SK-N-SH (cell line): ENCODE data around the gene ZNF74. TPM values are rescaled to one million over a fixed set of nuclear protein-coding genes. Genes with fewer than 3 reads are reported as not detected.

Experiments
- CTCF ChIA-PET: fragments of 300-600, 350-600 bp; formaldehyde crosslinking; extraction: SDS; loops from one replicate; lab custom pipeline; 2021; lab: Yijun Ruan, JAX
- POLR2A ChIA-PET: fragments of 350-600 bp; sonication (Branson Sonifier 250); formaldehyde crosslinking; extraction: SDS; loops from one replicate; lab custom pipeline; 2020; ENCODE audit warnings: antibody characterized with exemption, inconsistent platforms; lab: Yijun Ruan, JAX
- DNase-seq: peaks from one replicate; pipeline ENCODE4 v3.0.0; 2012
- H2AFZ ChIP-seq: fragments of 200-600 bp; sonication (generic); 2 replicates; pipeline ENCODE4 v1.8.1; 2016; ENCODE audit warnings: antibody characterized with exemption, mild to moderate bottlenecking, low read depth
- H3F3A ChIP-seq: fragments of 200-600 bp; sonication (generic); replicated peaks from 2 replicates; pipeline ENCODE3; 2016; ENCODE audit warnings: antibody characterized with exemption, mild to moderate bottlenecking; ENCODE audit not compliant: insufficient read depth
- H3K27ac ChIP-seq, 2 experiments: fragments of 200-500 bp in 1 of 2; fragments of 200-600 bp in 1 of 2; sonication (Bioruptor generic) in 1 of 2; sonication (generic), shearing (Covaris generic) in 1 of 2; 2 replicates each; pipeline versions ENCODE4 v1.5.1 to v1.6.1; 2014 to 2016; ENCODE audit warnings: low read depth in 2 of 2, inconsistent platforms in 1 of 2, low read length in 1 of 2, mild to moderate bottlenecking in 1 of 2, mixed read lengths in 1 of 2
- H3K27me3 ChIP-seq: fragments of 200-600 bp; sonication (generic), shearing (Covaris generic); 2 replicates; pipeline ENCODE4 v1.6.1; 2016; ENCODE audit warnings: mixed run types; ENCODE audit not compliant: insufficient read depth
- H3K36me3 ChIP-seq, 2 experiments: fragments of 200-500 bp in 1 of 2; fragments of 200-600 bp in 1 of 2; sonication (Bioruptor generic) in 1 of 2; sonication (generic) in 1 of 2; replicated peaks in 1 of 2; 2 replicates each; pipeline versions ENCODE3 to v1.5.1; 2014 to 2016; ENCODE audit warnings: low read length in 1 of 2, mild to moderate bottlenecking in 1 of 2; ENCODE audit not compliant: insufficient read depth in 2 of 2, control insufficient read depth in 1 of 2
- H3K4me1 ChIP-seq, 2 experiments: fragments of 200-500 bp in 1 of 2; fragments of 200-600 bp in 1 of 2; sonication (Bioruptor generic) in 1 of 2; sonication (generic), shearing (Covaris generic) in 1 of 2; 2 replicates each; pipeline versions ENCODE4 v1.5.1 to v1.6.1; 2014 to 2016; ENCODE audit warnings: low read depth in 1 of 2, low read length in 1 of 2, mixed run types in 1 of 2; ENCODE audit not compliant: insufficient read depth in 2 of 2, control insufficient read depth in 1 of 2
- H3K4me2 ChIP-seq: fragments of 200-600 bp; sonication (generic), shearing (Covaris generic); 2 replicates; pipeline ENCODE4 v1.6.1; 2017; ENCODE audit warnings: mixed run types
- H3K4me3 ChIP-seq, 2 experiments: fragments of 200-500 bp in 1 of 2; fragments of 200-600 bp in 1 of 2; sonication (Bioruptor generic) in 1 of 2; sonication (generic), shearing (Covaris generic) in 1 of 2; 2 replicates each; pipeline versions ENCODE4 v1.5.1 to v1.8.1; 2014 to 2016; ENCODE audit warnings: low read depth in 2 of 2, inconsistent platforms in 1 of 2, low read length in 1 of 2, mild to moderate bottlenecking in 1 of 2, mixed read lengths in 1 of 2, moderate library complexity in 1 of 2
- H3K79me2 ChIP-seq: fragments of 200-600 bp; sonication (generic); 2 replicates; pipeline ENCODE4 v1.8.1; 2017; ENCODE audit warnings: mild to moderate bottlenecking; ENCODE audit not compliant: insufficient read depth
- H3K9ac ChIP-seq: fragments of 200-600 bp; sonication (generic); 2 replicates; pipeline ENCODE4 v1.6.1; 2017; ENCODE audit warnings: mixed run types
- H3K9me2 ChIP-seq: fragments of 200-600 bp; sonication (generic); 2 replicates; pipeline ENCODE4 v1.6.1; 2017; ENCODE audit warnings: mixed run types
- H3K9me3 ChIP-seq: fragments of 200-600 bp; sonication (generic); 2 replicates; pipeline ENCODE4 v1.6.1; 2017; ENCODE audit warnings: mixed run types, mild to moderate bottlenecking, moderate library complexity
- H4K20me1 ChIP-seq: fragments of 200-600 bp; sonication (generic); 2 replicates; pipeline ENCODE4 v1.6.1; 2017; ENCODE audit warnings: mild to moderate bottlenecking, mixed run types; ENCODE audit not compliant: insufficient read depth
- CTCF ChIP-seq: fragments of 200-600 bp; sonication (generic); IDR thresholded peaks from 2 replicates; pipeline ENCODE4 v1.6.1; 2017; ENCODE audit warnings: antibody characterized with exemption, mild to moderate bottlenecking, moderate library complexity
- EP300 ChIP-seq, 2 experiments: IDR thresholded peaks; 2 replicates each; pipeline versions ENCODE4 v1.4.0 to v1.6.1; 2012; ENCODE audit warnings: borderline replicate concordance in 1 of 2, low read depth in 1 of 2, low read length in 1 of 2
- EZH2phosphoT487 ChIP-seq: fragments of 200-600 bp; sonication (generic); IDR thresholded peaks from 2 replicates; pipeline ENCODE4 v1.6.1; 2017; ENCODE audit warnings: low read depth, mixed run types, mild to moderate bottlenecking, antibody characterized with exemption, moderate library complexity, borderline replicate concordance
- GABPA ChIP-seq: IDR thresholded peaks from 2 replicates; pipeline ENCODE4 v1.4.0; 2012; ENCODE audit warnings: low read depth, mild to moderate bottlenecking
- JUND ChIP-seq: IDR thresholded peaks from 2 replicates; pipeline ENCODE4 v1.4.0; 2012
- MEF2A ChIP-seq: IDR thresholded peaks from 2 replicates; pipeline ENCODE4 v1.4.0; 2012; ENCODE audit warnings: low read depth, borderline replicate concordance
- MXI1 ChIP-seq: IDR thresholded peaks from 2 replicates; pipeline ENCODE4 v1.6.1; 2012; ENCODE audit warnings: mild to moderate bottlenecking, low read depth, low read length, improper control_type of control experiment
- NFIC ChIP-seq: IDR thresholded peaks from 2 replicates; pipeline ENCODE4 v1.4.0; 2012; ENCODE audit warnings: borderline replicate concordance
- NRF1 ChIP-seq: IDR thresholded peaks from 2 replicates; pipeline ENCODE4 v1.6.1; 2012; ENCODE audit warnings: low read depth, mild to moderate bottlenecking, low read length
- RCOR1 ChIP-seq: fragments of 150-350 bp; IDR thresholded peaks from 2 replicates; pipeline ENCODE4 v1.6.1; 2017; ENCODE audit warnings: antibody characterized with exemption, low read length
- RXRA ChIP-seq: IDR thresholded peaks from 2 replicates; pipeline ENCODE4 v1.4.0; 2012; ENCODE audit warnings: low read depth, mild to moderate bottlenecking, borderline replicate concordance
- SIN3A ChIP-seq: IDR thresholded peaks from 2 replicates; pipeline ENCODE4 v1.6.1; 2012; ENCODE audit warnings: low read depth, mild to moderate bottlenecking, low read length, moderate library complexity, borderline replicate concordance
- SMC3 ChIP-seq: IDR thresholded peaks from 2 replicates; pipeline ENCODE4 v1.6.1; 2012; ENCODE audit warnings: low read depth, low read length, improper control_type of control experiment
- TCF12 ChIP-seq: IDR thresholded peaks from 2 replicates; pipeline ENCODE4 v1.4.0; 2012
- TEAD4 ChIP-seq: IDR thresholded peaks from 2 replicates; pipeline ENCODE4 v1.4.0; 2012; ENCODE audit warnings: mild to moderate bottlenecking, borderline replicate concordance; ENCODE audit not compliant: insufficient read depth
- USF1 ChIP-seq: IDR thresholded peaks from 2 replicates; pipeline ENCODE4 v1.4.0; 2012; ENCODE audit warnings: low read depth, borderline replicate concordance
- USF2 ChIP-seq: fragments of 150-350 bp; IDR thresholded peaks from 2 replicates; pipeline ENCODE4 v1.6.1; 2017; ENCODE audit warnings: antibody characterized with exemption, low read length, low read depth, borderline replicate concordance
- YY1 ChIP-seq: IDR thresholded peaks from 2 replicates; pipeline ENCODE4 v1.4.0; 2012; ENCODE audit warnings: low read depth, mild to moderate bottlenecking
- ZBTB33 ChIP-seq: IDR thresholded peaks from 2 replicates; pipeline ENCODE4 v1.4.0; 2012; ENCODE audit warnings: low read depth, borderline replicate concordance
- WGBS: methylation state at CpG from one replicate; pipeline ENCODE4 v1.1.6; 2017; ENCODE audit warnings: low lambda C conversion rate; 5-methylcytosine and 5-hydroxymethylcytosine counted together
- polyA plus RNA-seq, 3 experiments: library from polyadenylated mRNA; depleted of rRNA; stranded (reverse); fragments of >200 nt; gene quantifications; 2 replicates each; pipeline ENCODE4 v1.2.3, GENCODE V29; 2012

Gene ZNF74
- polyA plus RNA-seq, 1 of the 3 experiments (the other 2 are of a cell fraction) = 8.0 TPM

- no peaks in the 10 kb centered on the region for H3K9me3 ChIP-seq
- POLR2A ChIA-PET = no interaction called here
- peaks cover 7 to 12% of the 10 kb centered on the region in 2 experiments; a peak in 2 of 4 replicates for H3K4me1 ChIP-seq
- no peaks in the 10 kb centered on the region for H3K79me2 ChIP-seq
- TF ChIP-seq MEF2A = no peak
- TF ChIP-seq, all 33 proteins: peak for 0
- CTCF ChIA-PET = no interaction called here
- H3K4me2 ChIP-seq = no peak overlapping the region
- no peaks in the 10 kb centered on the region for H3K9me2 ChIP-seq
- WGBS = 84% methylated on average over 7 of the region's 7 CpGs
- peaks cover 7% of the 10 kb centered on the region for H3F3A ChIP-seq
- peaks cover 7 to 9% of the 10 kb centered on the region in 2 experiments for H3K36me3 ChIP-seq
- no peaks in the 10 kb centered on the region for H3K27me3 ChIP-seq
- H3K4me3 ChIP-seq = no peak overlapping the region
- H4K20me1 ChIP-seq = no peaks in the 10 kb centered on the region
- H2AFZ ChIP-seq = no peak overlapping the region
- no peak overlapping the region for H3K9ac ChIP-seq
- no peak for DNase-seq
- no peak overlapping the region for H3K27ac ChIP-seq
Observed at GRCh38 chr22:20442485-20443284, 48.7 kb downstream of the ZNF74 start.

GRCh38 chr22:20444325-20444724 is 50.4 kb downstream of the ZNF74 start:
- Histone ChIP-seq H3K36me3 (peaks cover 7 to 9% of the 10 kb centered on the region in 2 experiments), H3K4me3 (no peak overlapping the region), H4K20me1 (no peaks in the 10 kb centered on the region), H3K4me1 (no peaks in the 10 kb centered on the region; a peak in 1 of 4 replicates), H3F3A (peaks cover 7% of the 10 kb centered on the region), H2AFZ (no peak overlapping the region), H3K4me2 (no peak overlapping the region), H3K9me2 (no peaks in the 10 kb centered on the region), H3K27ac (no peak overlapping the region), H3K9me3 (no peaks in the 10 kb centered on the region), H3K9ac (no peak overlapping the region), H3K79me2 (no peaks in the 10 kb centered on the region), H3K27me3 (no peaks in the 10 kb centered on the region)
- WGBS = 89% methylated on average over 4 of the region's 4 CpGs
- TF ChIP-seq USF2 = no peak
- TF ChIP-seq TEAD4 = no peak
- TF ChIP-seq YY1 = no peak
- no peak for TF ChIP-seq MEF2A
- no peak for TF ChIP-seq CTCF
- no peak for TF ChIP-seq RXRA
- no peak for TF ChIP-seq RCOR1
- no peak for TF ChIP-seq USF1
- no peak for TF ChIP-seq ZBTB33
- no peak for TF ChIP-seq EZH2phosphoT487
- no peak for TF ChIP-seq MXI1
- no peak for TF ChIP-seq SMC3
- no peak for TF ChIP-seq SIN3A
- no peak for TF ChIP-seq EP300 (IDR thresholded peaks at IDR 0.05; ENCODE audit: borderline replicate concordance in 1 of 2, low read depth in 1 of 2, low read length in 1 of 2)
- TF ChIP-seq GABPA = no peak
- no peak for TF ChIP-seq NRF1
- no peak for TF ChIP-seq NFIC
- TF ChIP-seq TCF12 = no peak
- TF ChIP-seq JUND = no peak
- CTCF ChIA-PET = interaction anchor here (1.0 to 1.6 kb wide), 2 partner anchors 26 to 32 kb away, joined by 3 to 6 read pairs; no protein-coding TSS in a partner anchor
- no peak for DNase-seq
- POLR2A ChIA-PET = no interaction called here
